ENCODE data around the gene ERI3.
A peak's percentile ranks its signal among the peaks of the same experiment; 100 is the strongest.

ERI3 gene

GRCh38 chr1:44228218-44228617, 126.8 kb downstream of the ERI3 start:
- DNase-seq, result no peak
- no peak for TF ChIP-seq GATA1 (IDR thresholded peaks at IDR 0.05; ENCODE audit: low read depth, low read length)
- no peak for TF ChIP-seq POLR2A (IDR thresholded peaks at IDR 0.05; ENCODE audit: low read length)

GRCh38 chr1:44227211-44227610, 127.8 kb downstream of the ERI3 start:
- TF ChIP-seq POLR2A (IDR thresholded peaks at IDR 0.05; ENCODE audit: low read length), result no peak
- TF ChIP-seq GATA1 (IDR thresholded peaks at IDR 0.05; ENCODE audit: low read depth, low read length), result no peak
- DNase-seq, result peak; percentile 88 to 90

GRCh38 chr1:44225761-44226160, 129.3 kb downstream of the ERI3 start:
- no peak for TF ChIP-seq GATA1 (IDR thresholded peaks at IDR 0.05; ENCODE audit: low read depth, low read length)
- TF ChIP-seq POLR2A (IDR thresholded peaks at IDR 0.05; ENCODE audit: low read length), result no peak
- DNase-seq, result no peak

GRCh38 chr1:44223187-44223610, 131.9 kb downstream of the ERI3 start:
- DNase-seq, result no peak
- TF ChIP-seq POLR2A (IDR thresholded peaks at IDR 0.05; ENCODE audit: low read length), result no peak
- no peak for TF ChIP-seq GATA1 (IDR thresholded peaks at IDR 0.05; ENCODE audit: low read depth, low read length)

- TF ChIP-seq POLR2A (IDR thresholded peaks at IDR 0.05; ENCODE audit: low read length), result no peak
- TF ChIP-seq GATA1 (IDR thresholded peaks at IDR 0.05; ENCODE audit: low read depth, low read length), result no peak
Observed at GRCh38 chr1:44222397-44223186, 132.5 kb downstream of the ERI3 start.

DNA sequence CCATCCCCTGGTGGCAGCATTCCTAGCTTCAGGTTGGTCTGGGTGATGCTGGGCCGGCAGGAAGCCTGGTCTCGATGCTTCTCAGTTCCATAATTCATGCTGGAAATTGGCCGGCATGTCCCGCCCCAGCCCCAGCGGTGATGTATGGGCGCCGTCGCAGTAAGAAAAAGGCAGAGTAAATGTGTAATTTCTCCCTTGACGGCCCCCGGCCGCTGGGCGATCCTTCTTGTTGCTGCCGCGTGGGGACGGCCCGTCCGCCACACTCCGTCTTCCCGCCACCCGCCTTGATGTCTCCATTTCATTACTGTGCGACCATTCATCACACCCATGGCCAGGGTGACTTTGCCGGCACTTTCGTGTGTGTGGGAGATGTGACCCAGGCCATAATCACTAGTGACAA, 133.3 kb downstream of the ERI3 start:
- TF ChIP-seq POLR2A (IDR thresholded peaks at IDR 0.05; ENCODE audit: low read length) (no peak), GATA1 (IDR thresholded peaks at IDR 0.05; ENCODE audit: low read depth, low read length) (no peak)
- no peak for DNase-seq

More at GRCh38 chr1:44222397-44223186, 132.5 kb downstream of the ERI3 start:
- DNase-seq, result no peak

DNA sequence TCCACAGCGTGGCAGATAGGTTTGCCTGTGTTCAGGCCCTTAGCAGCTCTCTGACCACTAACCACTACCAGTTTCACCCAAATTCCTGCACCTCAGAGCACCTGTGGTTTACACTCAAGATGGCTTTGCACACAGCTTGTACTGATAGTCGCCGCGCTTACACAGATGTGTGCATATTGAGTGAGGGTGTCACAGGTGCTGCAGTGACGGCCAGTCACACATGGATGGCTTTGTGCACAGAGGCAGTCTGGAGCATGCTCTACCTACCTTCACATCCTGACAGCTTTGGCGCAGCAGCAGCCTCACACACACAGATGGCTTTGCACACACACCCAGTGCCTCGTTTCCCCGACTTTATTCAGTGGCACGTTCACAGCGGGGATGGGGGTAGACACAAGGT, 134.3 kb downstream of the ERI3 start:
- TF ChIP-seq GATA1 (IDR thresholded peaks at IDR 0.05; ENCODE audit: low read depth, low read length) (no peak), POLR2A (IDR thresholded peaks at IDR 0.05; ENCODE audit: low read length) (no peak)
- no peak for DNase-seq

DNA sequence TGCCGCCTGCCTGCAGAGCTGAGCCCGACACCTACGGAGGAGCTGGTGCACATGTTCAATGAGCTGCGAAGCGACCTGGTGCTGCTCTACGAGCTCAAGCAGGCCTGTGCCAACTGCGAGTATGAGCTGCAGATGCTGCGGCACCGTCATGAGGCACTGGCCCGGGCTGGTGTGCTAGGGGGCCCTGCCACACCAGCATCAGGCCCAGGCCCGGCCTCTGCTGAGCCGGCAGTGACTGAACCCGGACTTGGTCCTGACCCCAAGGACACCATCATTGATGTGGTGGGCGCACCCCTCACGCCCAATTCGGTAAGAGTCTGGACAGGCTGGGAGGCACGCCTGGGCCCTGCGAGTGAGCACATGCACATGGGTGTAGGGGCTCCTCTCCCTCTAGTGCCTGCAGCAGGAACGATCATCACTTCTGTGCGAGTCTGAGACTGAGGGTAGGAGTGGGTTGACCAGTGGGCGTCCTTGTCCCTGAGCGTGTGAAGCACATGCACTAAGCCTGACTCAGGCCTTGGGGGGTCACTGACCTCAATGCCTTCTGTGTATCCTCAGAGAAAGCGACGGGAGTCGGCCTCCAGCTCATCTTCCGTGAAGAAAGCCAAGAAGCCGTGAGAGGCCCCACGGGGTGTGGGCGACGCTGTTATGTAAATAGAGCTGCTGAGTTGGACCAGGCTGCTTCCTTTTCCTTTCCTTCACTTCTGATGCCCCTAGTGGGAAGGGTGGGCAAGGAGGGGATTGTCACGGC, 134.9 kb downstream of the ERI3 start:
- TF ChIP-seq POLR2A (IDR thresholded peaks at IDR 0.05; ENCODE audit: low read length), result no peak
- TF ChIP-seq GATA1 (IDR thresholded peaks at IDR 0.05; ENCODE audit: low read depth, low read length), result no peak
- DNase-seq, result no peak

GRCh38 chr1:44219301-44219626, 135.8 kb downstream of the ERI3 start:
- no peak for TF ChIP-seq GATA1 (IDR thresholded peaks at IDR 0.05; ENCODE audit: low read depth, low read length)
- TF ChIP-seq POLR2A (IDR thresholded peaks at IDR 0.05; ENCODE audit: low read length), result no peak
- DNase-seq, result no peak

GRCh38 chr1:44218503-44219300, 136.4 kb downstream of the ERI3 start:
- TF ChIP-seq POLR2A (IDR thresholded peaks at IDR 0.05; ENCODE audit: low read length) (no peak), GATA1 (IDR thresholded peaks at IDR 0.05; ENCODE audit: low read depth, low read length) (no peak)

GRCh38 chr1:44217809-44218410, 137.1 kb downstream of the ERI3 start:
- TF ChIP-seq POLR2A (IDR thresholded peaks at IDR 0.05; ENCODE audit: low read length) (no peak), GATA1 (IDR thresholded peaks at IDR 0.05; ENCODE audit: low read depth, low read length) (no peak)
- peak; percentile 72 to 87 for DNase-seq

More at GRCh38 chr1:44218503-44219300, 136.4 kb downstream of the ERI3 start:
- no peak for DNase-seq

- DNase-seq, result peak; percentile 92 to 93
Observed at GRCh38 chr1:44213222-44214112, 141.6 kb downstream of the ERI3 start, which contains the start of gene DMAP1. Gene DMAP1 (plus strand): TSS chr1:44213471. CDS start chr1:44213754, 283 bp downstream.

More at GRCh38 chr1:44213222-44214112, 141.6 kb downstream of the ERI3 start, which contains the start of gene DMAP1:
- TF ChIP-seq POLR2A (IDR thresholded peaks at IDR 0.05; ENCODE audit: low read length) (peak; percentile 54), GATA1 (IDR thresholded peaks at IDR 0.05; ENCODE audit: low read depth, low read length) (no peak)
